ENCODE measurements around the gene KCNMA1.

Gene KCNMA1

GRCh38 chr10:77247031-77247990 lies 390.3 kb downstream of the KCNMA1 start:
- H3K4me2 ChIP-seq, result no peak overlapping the region
- H3K9ac ChIP-seq, result no peak overlapping the region
- no peak overlapping the region for H2AFZ ChIP-seq (ENCODE audit: low read depth)
- peaks cover 4% of the 10 kb centered on the region for H3K4me1 ChIP-seq (ENCODE audit: low read depth, poor library complexity, severe bottlenecking)
- no peaks in the 10 kb centered on the region for H3K79me2 ChIP-seq (ENCODE audit: insufficient read depth, low read depth)
- H3K27ac ChIP-seq, result no peak overlapping the region
- no peak overlapping the region for H3K4me3 ChIP-seq (IDR thresholded peaks at IDR 0.05; ENCODE audit: insufficient read depth, low read depth, low read length)
- no peak for TF ChIP-seq CTCF (conservative IDR thresholded peaks at IDR 0.05; ENCODE audit: low read depth, low read length)
- no peaks in the 10 kb centered on the region for H4K20me1 ChIP-seq (ENCODE audit: insufficient read depth)
- no peaks in the 10 kb centered on the region for H3K27me3 ChIP-seq (ENCODE audit: insufficient read depth, low read depth)
- no peaks in the 10 kb centered on the region for H3K36me3 ChIP-seq (ENCODE audit: insufficient read depth)

DNA sequence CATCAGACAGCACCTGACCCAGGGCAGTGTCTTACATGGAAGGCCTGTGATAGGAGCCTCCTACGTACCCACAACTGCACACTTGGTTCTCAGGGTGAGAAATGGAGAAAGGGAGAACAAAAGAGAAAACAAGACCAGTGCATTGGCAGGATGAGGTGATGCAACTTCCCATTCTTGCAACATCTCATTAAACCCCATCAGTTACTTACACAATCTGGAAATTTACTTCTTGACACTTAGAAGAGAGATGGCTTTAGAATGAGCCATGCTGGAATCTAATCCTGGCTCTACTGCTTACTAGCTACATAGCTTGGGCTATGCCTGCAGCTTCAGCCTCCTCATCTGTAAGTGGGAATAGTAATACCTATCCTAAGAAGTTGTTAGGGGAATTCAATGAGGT lies 391.7 kb downstream of the KCNMA1 start:
- Histone ChIP-seq H3K36me3 (ENCODE audit: insufficient read depth) (no peaks in the 10 kb centered on the region), H3K9ac (no peak overlapping the region), H3K27ac (no peak overlapping the region), H2AFZ (ENCODE audit: low read depth) (no peak overlapping the region), H3K27me3 (ENCODE audit: insufficient read depth, low read depth) (no peaks in the 10 kb centered on the region), H3K4me1 (ENCODE audit: low read depth, poor library complexity, severe bottlenecking) (peaks cover 4% of the 10 kb centered on the region), H3K79me2 (ENCODE audit: insufficient read depth, low read depth) (no peaks in the 10 kb centered on the region), H4K20me1 (ENCODE audit: insufficient read depth) (no peaks in the 10 kb centered on the region), H3K4me2 (no peak overlapping the region), H3K4me3 (IDR thresholded peaks at IDR 0.05; ENCODE audit: insufficient read depth, low read depth, low read length) (no peak overlapping the region)
- no peak for TF ChIP-seq CTCF (conservative IDR thresholded peaks at IDR 0.05; ENCODE audit: low read depth, low read length)

- Histone ChIP-seq H3K79me2 (ENCODE audit: insufficient read depth, low read depth) (no peaks in the 10 kb centered on the region), H2AFZ (ENCODE audit: low read depth) (no peak overlapping the region), H3K4me3 (IDR thresholded peaks at IDR 0.05; ENCODE audit: insufficient read depth, low read depth, low read length) (no peak overlapping the region), H3K9ac (no peak overlapping the region), H4K20me1 (ENCODE audit: insufficient read depth) (no peaks in the 10 kb centered on the region), H3K4me2 (no peak overlapping the region), H3K4me1 (ENCODE audit: low read depth, poor library complexity, severe bottlenecking) (peaks cover 4% of the 10 kb centered on the region), H3K36me3 (ENCODE audit: insufficient read depth) (no peaks in the 10 kb centered on the region), H3K27ac (no peak overlapping the region), H3K27me3 (ENCODE audit: insufficient read depth, low read depth) (no peaks in the 10 kb centered on the region)
- TF ChIP-seq CTCF (conservative IDR thresholded peaks at IDR 0.05; ENCODE audit: low read depth, low read length), result no peak
Observed at GRCh38 chr10:77244746-77245145, 392.9 kb downstream of the KCNMA1 start.

DNA sequence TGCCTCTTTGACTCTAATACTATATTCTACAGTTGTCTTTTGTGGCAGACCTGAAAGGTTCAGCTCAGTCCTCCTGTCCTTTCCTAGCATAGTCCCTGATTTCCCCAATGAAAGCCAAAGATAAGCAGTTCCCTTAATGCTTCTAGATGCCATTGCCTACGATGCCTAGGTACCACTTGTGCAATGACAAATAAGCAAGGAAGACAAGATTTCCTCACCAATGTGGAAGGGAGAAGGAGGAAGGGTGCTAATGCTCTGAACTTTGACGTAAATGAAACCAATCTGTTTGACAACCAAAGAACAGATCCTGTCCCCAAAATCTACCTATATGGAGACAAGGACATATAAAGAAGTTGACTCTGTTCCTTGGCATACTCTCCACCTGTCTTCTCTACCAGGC lies 393.3 kb downstream of the KCNMA1 start:
- H3K27ac ChIP-seq, result no peak overlapping the region
- no peaks in the 10 kb centered on the region for H3K27me3 ChIP-seq (ENCODE audit: insufficient read depth, low read depth)
- no peak overlapping the region for H3K9ac ChIP-seq
- H3K4me2 ChIP-seq, result no peak overlapping the region
- H2AFZ ChIP-seq (ENCODE audit: low read depth), result no peak overlapping the region
- H3K36me3 ChIP-seq (ENCODE audit: insufficient read depth), result no peaks in the 10 kb centered on the region
- H3K79me2 ChIP-seq (ENCODE audit: insufficient read depth, low read depth), result no peaks in the 10 kb centered on the region
- no peaks in the 10 kb centered on the region for H4K20me1 ChIP-seq (ENCODE audit: insufficient read depth)
- H3K4me3 ChIP-seq (IDR thresholded peaks at IDR 0.05; ENCODE audit: insufficient read depth, low read depth, low read length), result no peak overlapping the region
- peaks cover 4% of the 10 kb centered on the region for H3K4me1 ChIP-seq (ENCODE audit: low read depth, poor library complexity, severe bottlenecking)
- TF ChIP-seq CTCF (conservative IDR thresholded peaks at IDR 0.05; ENCODE audit: low read depth, low read length), result no peak

All from KMS-11 (cell line).